Cardiac muscle cell (in vitro differentiated cells and primary cell): ENCODE data around the gene NPLOC4. TPM values are rescaled to one million over a fixed set of nuclear protein-coding genes. Genes with fewer than 3 reads are reported as not detected.
A peak's percentile ranks its signal among the peaks of the same experiment; 100 is the strongest.

Experiments
- DNase-seq, 2 donors: peaks; one replicate each; pipeline versions ENCODE4 v3.0.0 to v3.0.0-alpha.2; 2010 to 2017; ENCODE audit warnings: low read depth in 1 of 2, low spot score in 1 of 2
- H3K27ac ChIP-seq: fragments of 200-600 bp; sonication (generic); 2 replicates; pipeline ENCODE4 v1.5.1; 2016
- H3K27me3 ChIP-seq: fragments of 200-600 bp; sonication (generic); 2 replicates; pipeline ENCODE4 v1.6.0; 2016; ENCODE audit warnings: control low read depth
- H3K36me3 ChIP-seq: fragments of 200-600 bp; sonication (generic); 2 replicates; pipeline ENCODE4 v1.5.1; 2016; ENCODE audit warnings: control low read depth
- H3K4me1 ChIP-seq: fragments of 200-600 bp; sonication (generic); 2 replicates; pipeline ENCODE4 v1.8.1; 2017; ENCODE audit warnings: low read depth, mild to moderate bottlenecking, mixed run types
- H3K4me3 ChIP-seq: fragments of 200-600 bp; sonication (generic); 2 replicates; pipeline ENCODE4 v1.5.1; 2016; ENCODE audit warnings: mild to moderate bottlenecking
- H3K9me3 ChIP-seq: fragments of 200-600 bp; sonication (generic); 2 replicates; pipeline ENCODE4 v1.5.1; 2017; ENCODE audit warnings: low read depth, mild to moderate bottlenecking, control low read depth
- CTCF ChIP-seq: IDR thresholded peaks from 2 replicates; pipeline ENCODE4 v1.5.1; 2012; ENCODE audit warnings: low read depth, mild to moderate bottlenecking, low read length
- polyA plus RNA-seq: library from polyadenylated mRNA; unstranded; fragments of >200 nt; fragmentation: Nextera tagmentation; extraction: Ambion mirVana; gene quantifications from 2 replicates; pipeline ENCODE4 v1.2.1, GENCODE V29; 2016
- total RNA-seq: library from RNA; depleted of rRNA; stranded (reverse); fragments of >200 nt; gene quantifications from 2 replicates; pipeline ENCODE4 v1.2.3, GENCODE V29; 2016

Gene NPLOC4
- total and polyA plus RNA-seq, 2 experiments from 2014 or later, result 51.5 to 53.8 TPM

- no peak for TF ChIP-seq CTCF
- H3K36me3 ChIP-seq, result peaks cover 11% of the 10 kb centered on the region
- H3K27ac ChIP-seq, result peak overlapping the region; percentile 76
These were observed 58.9 kb downstream of the NPLOC4 start for GRCh38 chr17:81578038-81578441.

GRCh38 chr17:81577278-81578000 lies 59.5 kb downstream of the NPLOC4 start:
- Histone ChIP-seq H3K27ac (peak overlapping the region; percentile 76), H3K27me3 (no peaks in the 10 kb centered on the region), H3K9me3 (no peaks in the 10 kb centered on the region), H3K36me3 (peaks cover 6% of the 10 kb centered on the region), H3K4me3 (no peak overlapping the region), H3K4me1 (peaks cover 26% of the 10 kb centered on the region)
- TF ChIP-seq CTCF, result no peak
- DNase-seq, result peak in 1 of 2 donors; percentile 56

More at GRCh38 chr17:81578038-81578441, 58.9 kb downstream of the NPLOC4 start:
- no peaks in the 10 kb centered on the region for H3K9me3 ChIP-seq
- no peak overlapping the region for H3K4me3 ChIP-seq
- peak in 1 of 2 donors; percentile 73 for DNase-seq
- H3K4me1 ChIP-seq, result peaks cover 26% of the 10 kb centered on the region
- no peaks in the 10 kb centered on the region for H3K27me3 ChIP-seq

GRCh38 chr17:81576621-81577277 lies 60.2 kb downstream of the NPLOC4 start:
- H3K27me3 ChIP-seq, result no peaks in the 10 kb centered on the region
- peaks cover 26% of the 10 kb centered on the region for H3K4me1 ChIP-seq
- no peaks in the 10 kb centered on the region for H3K9me3 ChIP-seq
- H3K36me3 ChIP-seq, result peaks cover 1% of the 10 kb centered on the region
- no peak overlapping the region for H3K4me3 ChIP-seq
- peak in 1 of 2 donors; percentile 86 for DNase-seq
- peak; percentile 14 for TF ChIP-seq CTCF
- H3K27ac ChIP-seq, result peak overlapping the region; percentile 76

- no peaks in the 10 kb centered on the region for H3K9me3 ChIP-seq
- H3K36me3 ChIP-seq, result peaks cover 10% of the 10 kb centered on the region
- TF ChIP-seq CTCF, result no peak
- peaks cover 26% of the 10 kb centered on the region for H3K4me1 ChIP-seq
- no peaks in the 10 kb centered on the region for H3K27me3 ChIP-seq
- DNase-seq, result no peak
- H3K27ac ChIP-seq, result peak overlapping the region; percentile 76
- H3K4me3 ChIP-seq, result no peak overlapping the region
These were observed 61.1 kb downstream of the NPLOC4 start for GRCh38 chr17:81575836-81576235.

- Histone ChIP-seq H3K4me3 (no peak overlapping the region), H3K27ac (peak overlapping the region; percentile 90), H3K27me3 (no peaks in the 10 kb centered on the region), H3K9me3 (no peaks in the 10 kb centered on the region), H3K36me3 (peaks cover 20% of the 10 kb centered on the region), H3K4me1 (peaks cover 21% of the 10 kb centered on the region)
- no peak for DNase-seq
- no peak for TF ChIP-seq CTCF
These were observed 62.3 kb downstream of the NPLOC4 start for GRCh38 chr17:81574643-81574956.
